GM12878 (cell line): ENCODE measurements around the gene MB21D2. TPM values are rescaled to one million over a fixed set of nuclear protein-coding genes. Genes with fewer than 3 reads are reported as not detected.

Experiments used
- ATAC-seq: fragments of 200-7000 bp; cut with Tn5 transposase; 3 replicates; pipeline ENCODE4 v1.9.1; 2020; ENCODE audit warnings: mild to moderate bottlenecking, moderate library complexity
- BruUV-seq: library from RNA; stranded (reverse); fragments of 400-500 nt; replicated peaks from 2 replicates; lab custom pipeline; 2021; lab: Mats Ljungman, UMichigan
- CTCF ChIA-PET: fragments of 300-600 bp; sonication (Branson Sonifier 250); formaldehyde crosslinking; extraction: SDS; loops from one replicate; lab custom pipeline; 2021; ENCODE audit warnings: inconsistent platforms; lab: Yijun Ruan, JAX
- POLR2A ChIA-PET: fragments of 350-600 bp; formaldehyde crosslinking; extraction: SDS; loops from one replicate; lab custom pipeline; 2021; ENCODE audit warnings: inconsistent platforms; lab: Charles Lee
- RAD21 ChIA-PET: fragments of 300-600 bp; sonication (Branson Sonifier 250); formaldehyde crosslinking; loops from one replicate; lab custom pipeline; 2023; ENCODE audit warnings: antibody characterized with exemption; ENCODE audit not compliant: unreplicated experiment; lab: Charles Lee
- SMC1A ChIA-PET: fragments of 300-600 bp; sonication (Branson Sonifier 250); formaldehyde crosslinking; loops from one replicate; lab custom pipeline; 2023; ENCODE audit not compliant: unreplicated experiment, uncharacterized antibody; lab: Charles Lee
- DNase-seq: peaks from one replicate; pipeline ENCODE4 v3.0.0-alpha.2; 2011; ENCODE audit warnings: low read depth, low spot score
- FAIRE-seq: peaks from 3 replicates; lab custom pipeline; 2011; peaks lifted over from hg19 to GRCh38; lab: Jason Lieb, UNC
- H2AFZ ChIP-seq: 2 replicates; pipeline ENCODE4 v1.6.0; 2011; ENCODE audit warnings: low read depth, low read length, control low read depth; ENCODE audit not compliant: control insufficient read depth
- H3K27ac ChIP-seq: 2 replicates; pipeline ENCODE4 v1.5.1; 2011; ENCODE audit warnings: control low read depth; ENCODE audit not compliant: control insufficient read depth, insufficient read depth
- H3K27me3 ChIP-seq, 2 experiments: replicated peaks in 1 of 2; 2 replicates each; pipeline versions ENCODE4 v1.6.0 to v1.6.1; 2011; ENCODE audit warnings: low read length in 1 of 2; ENCODE audit not compliant: control insufficient read depth in 2 of 2, insufficient read depth in 2 of 2
- H3K36me3 ChIP-seq, 2 experiments: 2 replicates each; pipeline ENCODE4 v1.5.1; 2011; ENCODE audit warnings: low read length in 1 of 2; ENCODE audit not compliant: control insufficient read depth in 2 of 2, insufficient read depth in 2 of 2
- H3K4me1 ChIP-seq: 2 replicates; pipeline ENCODE4 v1.6.1; 2011; ENCODE audit warnings: mild to moderate bottlenecking, low read length, moderate library complexity, mixed read lengths; ENCODE audit not compliant: control insufficient read depth, insufficient read depth
- H3K4me2 ChIP-seq: 2 replicates; pipeline ENCODE4 v1.6.0; 2011; ENCODE audit warnings: control low read depth; ENCODE audit not compliant: control insufficient read depth, insufficient read depth
- H3K4me3 ChIP-seq: fragments of 200-600 bp; sonication (generic); 2 replicates; pipeline ENCODE4 v1.5.1; 2016
- H3K79me2 ChIP-seq: 2 replicates; pipeline ENCODE4 v1.6.0; 2011; ENCODE audit warnings: low read length; ENCODE audit not compliant: control insufficient read depth, insufficient read depth
- H3K9ac ChIP-seq: 2 replicates; pipeline ENCODE4 v1.8.0; 2011; ENCODE audit warnings: low read length, control low read depth, mixed read lengths; ENCODE audit not compliant: control insufficient read depth, insufficient read depth
- H3K9me3 ChIP-seq: replicated peaks from 3 replicates; pipeline ENCODE4 v1.5.1; 2011; ENCODE audit warnings: mild to moderate bottlenecking, low read length; ENCODE audit not compliant: control insufficient read depth, insufficient read depth
- H4K20me1 ChIP-seq: 2 replicates; pipeline ENCODE4 v1.6.0; 2011; ENCODE audit not compliant: control insufficient read depth, insufficient read depth
- EGR1 ChIP-seq, 2 experiments: IDR thresholded peaks; 1 replicate in 1 of 2; 2 replicates in 1 of 2; pipeline ENCODE4 v1.6.1; 2011 to 2012; ENCODE audit warnings: low read depth in 2 of 2, low read length in 2 of 2, borderline replicate concordance in 1 of 2, mild to moderate bottlenecking in 1 of 2, moderate library complexity in 1 of 2
- IKZF2 ChIP-seq, 2 experiments: fragments of 450-650 bp; IDR thresholded peaks; 2 replicates each; pipeline ENCODE4 v1.6.1; 2017; ENCODE audit warnings: mild to moderate bottlenecking in 2 of 2, moderate library complexity in 2 of 2
- MEF2B ChIP-seq: fragments of 450-650 bp; IDR thresholded peaks from 2 replicates; pipeline ENCODE4 v1.6.1; 2018; ENCODE audit warnings: mild to moderate bottlenecking, moderate library complexity; ENCODE audit not compliant: partially characterized antibody, poor library complexity, severe bottlenecking
- PML ChIP-seq: IDR thresholded peaks from 2 replicates; pipeline ENCODE4 v1.6.1; 2012; ENCODE audit warnings: low read length, inconsistent platforms
- ZNF274 ChIP-seq: IDR thresholded peaks from one replicate; pipeline ENCODE4 v1.8.0; 2011; ENCODE audit not compliant: insufficient read length, insufficient read depth
- WGBS: methylation state at CpG from one replicate; pipeline ENCODE4 v1.1.6; 2016; ENCODE audit warnings: low lambda C conversion rate; ENCODE audit not compliant: insufficient replicate concordance, insufficient coverage; ENCODE audit errors: missing lambda C conversion rate; 5-methylcytosine and 5-hydroxymethylcytosine counted together
- in situ Hi-C: fragments of 300-500 bp; cut with MboI; formaldehyde crosslinking; loops from 9 replicates; pipeline ENCODE4 v1.14.3; 2018; ENCODE audit warnings: mixed read lengths
- intact Hi-C: fragments of 100-400 bp; cut with micrococcal nuclease; formaldehyde crosslinking; loops from one replicate; pipeline ENCODE4 v1.14.2; 2022; ENCODE audit not compliant: unreplicated experiment
- polyA plus RNA-seq, 11 experiments: library from polyadenylated mRNA; depleted of rRNA in 4 of 11; unstranded in 6 of 11; stranded (reverse) in 5 of 11; fragments of >200 nt; fragmentation: Nextera tagmentation in 4 of 11; fragmentation: Illumina TruSeq in 1 of 11; extraction: Ambion mirVana in 4 of 11; extraction: Trizol in 1 of 11; gene quantifications; 1 replicate in 1 of 11; 2 replicates in 10 of 11; pipeline versions ENCODE4 v1.2.1 to v1.2.3, GENCODE V29; 2011 to 2016; ENCODE audit warnings: inconsistent platforms in 2 of 11, missing spikeins in 2 of 11, low read depth in 1 of 11
- total RNA-seq, 4 experiments: library from RNA; depleted of rRNA in 3 of 4; stranded (reverse); fragments of >200 nt in 3 of 4; fragmentation: Illumina TruSeq in 1 of 4; extraction: Trizol in 1 of 4; gene quantifications; 2 replicates each; pipeline versions ENCODE4 v1.2.1 to v1.2.3, GENCODE V29; 2013 to 2021
- TF ChIP-seq, protein P1 (sequence below): fragments of 450-650 bp; formaldehyde crosslinking; IDR thresholded peaks from 2 replicates; pipeline ENCODE4 v1.4.0; 2022; ENCODE audit warnings: mild to moderate bottlenecking, moderate library complexity

MB21D2 gene
- total and polyA plus RNA-seq, 10 of the 15 experiments (the other 5 are each of a cell fraction or from before 2014, with no cell fraction given) = 7.9 to 21.2 (median 15.3) TPM

DNA sequence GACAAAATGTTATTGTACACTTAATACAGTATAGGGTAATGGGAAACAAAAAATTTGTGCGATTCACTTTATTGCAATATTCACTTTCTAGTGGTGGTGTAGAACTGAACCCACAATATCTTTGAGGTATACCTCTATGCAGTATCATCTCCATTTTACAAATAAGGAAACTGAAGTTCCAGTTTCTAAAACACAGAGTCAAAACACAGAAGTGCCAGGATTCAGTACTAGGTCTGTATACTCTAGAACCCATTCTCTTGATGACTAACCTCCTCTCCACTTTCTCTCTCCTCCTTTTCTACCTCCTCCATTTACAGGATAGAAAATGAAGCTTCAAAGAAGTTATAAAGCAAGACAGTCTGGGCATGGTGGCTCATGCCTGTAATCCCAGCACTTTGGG lies 62.2 kb downstream of the MB21D2 start:
- no peaks in the 10 kb centered on the region for H4K20me1 ChIP-seq
- intact Hi-C loops = no loop called here

More for the DNA sequence above, 62.2 kb downstream of the MB21D2 start:
- ChIA-PET CTCF (interaction anchor here (1.5 to 1.6 kb wide), 2 partner anchors 29 to 42 kb away, joined by 3 to 4 read pairs; no protein-coding TSS in a partner anchor), POLR2A (interaction anchor here (0.5 to 1.2 kb wide), 4 partner anchors 21 to 39 kb away, joined by 3 to 4 read pairs (median 4); no protein-coding TSS in a partner anchor), SMC1A (interaction anchor here (1.0 to 3.0 kb wide), 5 partner anchors 9 to 55 kb away, joined by 3 to 17 read pairs (median 6); no protein-coding TSS in a partner anchor), RAD21 (interaction anchor here (2.2 to 8.8 kb wide), 2 partner anchors 30 to 38 kb away, joined by 5 to 83 read pairs; no protein-coding TSS in a partner anchor)
- Histone ChIP-seq H3K27ac (0 out of 2 replicates have a peak overlapping the region, but pooled peaks have one; percentile 8), H3K4me3 (no peak overlapping the region), H3K36me3 (no peaks in the 10 kb centered on the region), H3K79me2 (peaks cover 42% of the 10 kb centered on the region), H3K4me2 (no peak overlapping the region), H3K9ac (no peak overlapping the region), H3K27me3 (no peaks in the 10 kb centered on the region), H2AFZ (no peak overlapping the region), H3K9me3 (peaks cover 4% of the 10 kb centered on the region; the same call in 2 of the 3 replicates), H3K4me1 (peaks cover 47% of the 10 kb centered on the region)
- FAIRE-seq (no peak), ATAC-seq (peak; percentile 50), DNase-seq (no peak)
- BruUV-seq = no TSS peak
- 50% methylated on average over 1 of the region's 1 CpG for WGBS
- no peak for TF ChIP-seq EGR1 (IDR thresholded peaks at IDR 0.05; ENCODE audit: borderline replicate concordance in 1 of 2, low read depth in 2 of 2, low read length in 2 of 2)
- TF ChIP-seq PML = no peak
- no peak for TF ChIP-seq MEF2B
- TF ChIP-seq IKZF2 (IDR thresholded peaks at IDR 0.05) = 0 out of 4 replicates have a peak, but pooled peaks of 1 of the 2 experiments have one; percentile 13
- TF ChIP-seq, protein P1, sequence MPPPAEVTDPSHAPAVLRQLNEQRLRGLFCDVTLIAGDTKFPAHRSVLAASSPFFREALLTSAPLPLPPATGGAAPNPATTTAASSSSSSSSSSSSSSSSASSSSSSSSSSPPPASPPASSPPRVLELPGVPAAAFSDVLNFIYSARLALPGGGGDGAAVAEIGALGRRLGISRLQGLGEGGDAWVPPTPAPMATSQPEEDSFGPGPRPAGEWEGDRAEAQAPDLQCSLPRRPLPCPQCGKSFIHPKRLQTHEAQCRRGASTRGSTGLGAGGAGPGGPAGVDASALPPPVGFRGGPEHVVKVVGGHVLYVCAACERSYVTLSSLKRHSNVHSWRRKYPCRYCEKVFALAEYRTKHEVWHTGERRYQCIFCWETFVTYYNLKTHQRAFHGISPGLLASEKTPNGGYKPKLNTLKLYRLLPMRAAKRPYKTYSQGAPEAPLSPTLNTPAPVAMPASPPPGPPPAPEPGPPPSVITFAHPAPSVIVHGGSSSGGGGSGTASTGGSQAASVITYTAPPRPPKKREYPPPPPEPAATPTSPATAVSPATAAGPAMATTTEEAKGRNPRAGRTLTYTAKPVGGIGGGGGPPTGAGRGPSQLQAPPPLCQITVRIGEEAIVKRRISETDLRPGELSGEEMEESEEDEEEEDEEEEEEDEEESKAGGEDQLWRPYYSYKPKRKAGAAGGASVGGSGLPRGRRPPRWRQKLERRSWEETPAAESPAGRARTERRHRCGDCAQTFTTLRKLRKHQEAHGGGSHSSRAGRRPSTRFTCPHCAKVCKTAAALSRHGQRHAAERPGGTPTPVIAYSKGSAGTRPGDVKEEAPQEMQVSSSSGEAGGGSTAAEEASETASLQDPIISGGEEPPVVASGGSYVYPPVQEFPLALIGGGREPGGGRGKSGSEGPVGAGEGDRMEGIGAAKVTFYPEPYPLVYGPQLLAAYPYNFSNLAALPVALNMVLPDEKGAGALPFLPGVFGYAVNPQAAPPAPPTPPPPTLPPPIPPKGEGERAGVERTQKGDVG (CRISPR knock-in tag) = no peak
- TF ChIP-seq ZNF274 = no peak
- in situ Hi-C loops = no loop called here
